Stomach smooth muscle (tissue), 2 donors: ENCODE measurements around the gene POLR3B.

Experiments used
- H3K27ac ChIP-seq: one replicate; pipeline ENCODE4 v1.7.0; 2013; ENCODE audit warnings: mild to moderate bottlenecking, low read length, inconsistent platforms
- H3K27me3 ChIP-seq, 2 donors: one replicate each; pipeline ENCODE4 v1.7.0; 2013; ENCODE audit warnings: low read length in 2 of 2; ENCODE audit not compliant: insufficient read depth in 2 of 2, control insufficient read depth in 1 of 2
- H3K36me3 ChIP-seq, 2 donors: one replicate each; pipeline ENCODE4 v1.7.0; 2013; ENCODE audit warnings: low read length in 2 of 2; ENCODE audit not compliant: control insufficient read depth in 2 of 2, insufficient read depth in 2 of 2
- H3K4me1 ChIP-seq: one replicate; pipeline ENCODE4 v1.7.0; 2013; ENCODE audit warnings: low read length; ENCODE audit not compliant: control insufficient read depth, insufficient read depth
- H3K4me3 ChIP-seq, 2 donors: one replicate each; pipeline ENCODE4 v1.7.0; 2013; ENCODE audit warnings: low read length in 2 of 2
- H3K9ac ChIP-seq, 2 donors: one replicate each; pipeline ENCODE4 v1.7.0; 2013; ENCODE audit warnings: low read length in 2 of 2, mild to moderate bottlenecking in 1 of 2
- H3K9me3 ChIP-seq, 2 donors: one replicate each; pipeline ENCODE4 v1.7.0; 2013; ENCODE audit warnings: low read length in 2 of 2; ENCODE audit not compliant: control insufficient read depth in 2 of 2
- donor health status: healthy.
- donor health status: Pancreatic carcinoma.

Gene POLR3B

GRCh38 chr12:106323537-106323936 is 34.0 kb upstream of the POLR3B start:
- Histone ChIP-seq H3K4me3 (no peak overlapping the region), H3K27me3 (no peaks in the 10 kb centered on the region), H3K9me3 (no peaks in the 10 kb centered on the region), H3K4me1 (no peaks in the 10 kb centered on the region), H3K27ac (no peak overlapping the region), H3K9ac (no peak overlapping the region), H3K36me3 (peaks cover 52 to 56% of the 10 kb centered on the region in 2 donors)

GRCh38 chr12:106327309-106327869 is 30.2 kb upstream of the POLR3B start:
- H3K9me3 ChIP-seq = no peaks in the 10 kb centered on the region
- H3K9ac ChIP-seq = no peak overlapping the region
- no peaks in the 10 kb centered on the region for H3K27me3 ChIP-seq
- no peaks in the 10 kb centered on the region for H3K4me1 ChIP-seq
- no peak overlapping the region for H3K27ac ChIP-seq
- H3K4me3 ChIP-seq = no peak overlapping the region
- H3K36me3 ChIP-seq = peaks cover 40 to 44% of the 10 kb centered on the region in 2 donors

- no peaks in the 10 kb centered on the region for H3K9me3 ChIP-seq
- peaks cover 32 to 37% of the 10 kb centered on the region in 2 donors for H3K36me3 ChIP-seq
- H3K4me1 ChIP-seq = no peaks in the 10 kb centered on the region
- H3K27ac ChIP-seq = no peak overlapping the region
- H3K4me3 ChIP-seq = no peak overlapping the region
- H3K9ac ChIP-seq = no peak overlapping the region
- no peaks in the 10 kb centered on the region for H3K27me3 ChIP-seq
Observed at GRCh38 chr12:106328735-106329134, 28.8 kb upstream of the POLR3B start.

GRCh38 chr12:106329231-106329982 is 28.1 kb upstream of the POLR3B start:
- H3K27me3 ChIP-seq = no peaks in the 10 kb centered on the region
- H3K9ac ChIP-seq = no peak overlapping the region
- H3K4me3 ChIP-seq = no peak overlapping the region
- no peak overlapping the region for H3K27ac ChIP-seq
- H3K4me1 ChIP-seq = no peaks in the 10 kb centered on the region
- no peaks in the 10 kb centered on the region for H3K9me3 ChIP-seq
- H3K36me3 ChIP-seq = peaks cover 26 to 30% of the 10 kb centered on the region in 2 donors

- Histone ChIP-seq H3K27me3 (no peaks in the 10 kb centered on the region), H3K36me3 (peaks cover 14 to 19% of the 10 kb centered on the region in 2 donors), H3K27ac (no peak overlapping the region), H3K4me1 (no peaks in the 10 kb centered on the region), H3K4me3 (no peak overlapping the region), H3K9ac (no peak overlapping the region), H3K9me3 (no peaks in the 10 kb centered on the region)
Observed at GRCh38 chr12:106331599-106331998, 25.9 kb upstream of the POLR3B start.

- peaks cover 20 to 24% of the 10 kb centered on the region in 2 donors for H3K36me3 ChIP-seq
- H3K27ac ChIP-seq = no peak overlapping the region
- no peak overlapping the region for H3K9ac ChIP-seq
- H3K4me1 ChIP-seq = no peaks in the 10 kb centered on the region
- no peaks in the 10 kb centered on the region for H3K27me3 ChIP-seq
- no peaks in the 10 kb centered on the region for H3K9me3 ChIP-seq
- no peak overlapping the region for H3K4me3 ChIP-seq
Observed at GRCh38 chr12:106332536-106332935, 25.0 kb upstream of the POLR3B start.

- Histone ChIP-seq H3K36me3 (peaks cover 20 to 24% of the 10 kb centered on the region in 2 donors), H3K27ac (no peak overlapping the region), H3K27me3 (no peaks in the 10 kb centered on the region), H3K4me1 (no peaks in the 10 kb centered on the region), H3K9me3 (no peaks in the 10 kb centered on the region), H3K9ac (no peak overlapping the region), H3K4me3 (no peak overlapping the region)
Observed at GRCh38 chr12:106333010-106333409, 24.5 kb upstream of the POLR3B start.

- no peak overlapping the region for H3K9ac ChIP-seq
- no peaks in the 10 kb centered on the region for H3K4me1 ChIP-seq
- peaks cover 17 to 22% of the 10 kb centered on the region in 2 donors for H3K36me3 ChIP-seq
- H3K9me3 ChIP-seq = no peaks in the 10 kb centered on the region
- no peak overlapping the region for H3K4me3 ChIP-seq
- no peaks in the 10 kb centered on the region for H3K27me3 ChIP-seq
- H3K27ac ChIP-seq = no peak overlapping the region
Observed at GRCh38 chr12:106333756-106334155, 23.8 kb upstream of the POLR3B start.

GRCh38 chr12:106341086-106341877 is 16.3 kb upstream of the POLR3B start:
- H3K9me3 ChIP-seq = no peaks in the 10 kb centered on the region
- H3K36me3 ChIP-seq = peaks cover 7 to 9% of the 10 kb centered on the region in 2 donors
- H3K4me3 ChIP-seq = no peak overlapping the region
- no peak overlapping the region for H3K9ac ChIP-seq
- H3K27ac ChIP-seq = peak overlapping the region; percentile 31
- no peaks in the 10 kb centered on the region for H3K27me3 ChIP-seq
- H3K4me1 ChIP-seq = peaks cover 17% of the 10 kb centered on the region

- peak overlapping the region; percentile 55 for H3K27ac ChIP-seq
- peak overlapping the region; percentile 29 to 49 for H3K4me3 ChIP-seq
- no peaks in the 10 kb centered on the region for H3K27me3 ChIP-seq
- peaks cover 17% of the 10 kb centered on the region for H3K4me1 ChIP-seq
- peak overlapping the region; percentile 3 to 29 for H3K9ac ChIP-seq
- no peaks in the 10 kb centered on the region for H3K9me3 ChIP-seq
- peaks cover 3 to 7% of the 10 kb centered on the region in 2 donors for H3K36me3 ChIP-seq
Observed at GRCh38 chr12:106342397-106343213, 14.9 kb upstream of the POLR3B start.
